A549 (cell line): ENCODE measurements around the gene RPL11. TPM values are rescaled to one million over a fixed set of nuclear protein-coding genes. Genes with fewer than 3 reads are reported as not detected.
A peak's percentile ranks its signal among the peaks of the same experiment; 100 is the strongest.

Experiments used
- ATAC-seq, 2 experiments: fragments of 200-7000 bp in 1 of 2; fragments of >200 bp in 1 of 2; cut with Nextera tagmentation in 1 of 2; cut with Tn5 transposase in 1 of 2; 3 replicates each; pipeline versions ENCODE4 v1.8.0 to v1.9.1; 2018 to 2020; ENCODE audit warnings: mild to moderate bottlenecking in 1 of 2, moderate library complexity in 1 of 2
- CTCF ChIA-PET: fragments of 300-600 bp; sonication (Branson Sonifier 250); formaldehyde crosslinking; extraction: SDS; loops from one replicate; lab custom pipeline; 2021; ENCODE audit warnings: antibody characterized with exemption, inconsistent platforms; lab: Yijun Ruan, JAX
- POLR2A ChIA-PET: fragments of 350-600 bp; formaldehyde crosslinking; extraction: SDS; loops from one replicate; lab custom pipeline; 2021; ENCODE audit warnings: antibody characterized with exemption, inconsistent platforms; lab: Yijun Ruan, JAX
- DNase-seq, 2 experiments: peaks; one replicate each; pipeline versions ENCODE4 v3.0.0 to v3.0.0-alpha.2; 2011 to 2016; ENCODE audit warnings: low read depth in 1 of 2, low spot score in 1 of 2
- FAIRE-seq: peaks from 2 replicates; lab custom pipeline; 2011; peaks lifted over from hg19 to GRCh38; lab: Jason Lieb, UNC
- H3K27ac ChIP-seq, 2 experiments: fragments of >200 bp; sonication (Bioruptor Twin); formaldehyde crosslinking; 3 replicates each; pipeline ENCODE4 v1.5.1; 2016 to 2017
- H3K4me1 ChIP-seq: fragments of >200 bp; sonication (Bioruptor Twin); formaldehyde crosslinking; 3 replicates; pipeline ENCODE4 v1.6.1; 2016
- H3K4me2 ChIP-seq: fragments of >200 bp; sonication (Bioruptor Twin); formaldehyde crosslinking; 3 replicates; pipeline ENCODE4 v1.6.1; 2016
- H3K4me3 ChIP-seq: fragments of >200 bp; sonication (Bioruptor Twin); formaldehyde crosslinking; 3 replicates; pipeline ENCODE4 v1.5.1; 2016
- H3K9me3 ChIP-seq: fragments of >200 bp; sonication (Bioruptor Twin); formaldehyde crosslinking; 3 replicates; pipeline ENCODE4 v1.6.1; 2016
- CBX8 ChIP-seq: fragments of 200-600 bp; sonication (generic); IDR thresholded peaks from 2 replicates; pipeline ENCODE4 v1.6.1; 2016
- CHD2 ChIP-seq: fragments of 150-350 bp; IDR thresholded peaks from 2 replicates; pipeline ENCODE4 v1.6.1; 2014; ENCODE audit warnings: low read length; ENCODE audit not compliant: partially characterized antibody
- CHD4 ChIP-seq: fragments of 200-600 bp; sonication (generic); IDR thresholded peaks from 2 replicates; pipeline ENCODE4 v1.6.1; 2016; ENCODE audit warnings: antibody characterized with exemption, mild to moderate bottlenecking, borderline replicate concordance
- EHMT2 ChIP-seq: fragments of 200-600 bp; sonication (generic); IDR thresholded peaks from 2 replicates; pipeline ENCODE4 v1.6.1; 2016; ENCODE audit warnings: antibody characterized with exemption, low read depth, mild to moderate bottlenecking, moderate library complexity
- EP300 ChIP-seq, 2 experiments: fragments of >200 bp; sonication (Bioruptor Twin); formaldehyde crosslinking; IDR thresholded peaks; 2 replicates in 1 of 2; 3 replicates in 1 of 2; pipeline ENCODE4 v1.6.1; 2016 to 2017
- FOSB ChIP-seq: fragments of 250-450 bp; sonication (Bioruptor Pico); IDR thresholded peaks from 2 replicates; pipeline ENCODE4 v1.5.0; 2020; ENCODE audit warnings: mild to moderate bottlenecking, moderate library complexity
- FOXS1 ChIP-seq: fragments of 250-450 bp; sonication (Bioruptor Pico); IDR thresholded peaks from 2 replicates; pipeline ENCODE4 v1.5.0; 2020; ENCODE audit warnings: mild to moderate bottlenecking, moderate library complexity
- HDAC2 ChIP-seq: fragments of 200-600 bp; sonication (generic); IDR thresholded peaks from 2 replicates; pipeline ENCODE4 v1.6.1; 2016
- HEYL ChIP-seq: fragments of 250-450 bp; sonication (Bioruptor Pico); IDR thresholded peaks from 2 replicates; pipeline ENCODE4 v1.8.0; 2021; ENCODE audit warnings: mild to moderate bottlenecking, moderate library complexity
- KDM1A ChIP-seq: fragments of 200-600 bp; sonication (generic); IDR thresholded peaks from 2 replicates; pipeline ENCODE4 v1.6.1; 2016; ENCODE audit warnings: low read depth, mild to moderate bottlenecking
- NR3C1 ChIP-seq: fragments of >200 bp; sonication (Bioruptor Twin); formaldehyde crosslinking; IDR thresholded peaks from 3 replicates; pipeline ENCODE4 v1.6.1; 2017
- RAD21 ChIP-seq, 2 experiments: fragments of >200 bp in 1 of 2; sonication (Bioruptor Twin) in 1 of 2; formaldehyde crosslinking in 1 of 2; IDR thresholded peaks in 1 of 2; conservative IDR thresholded peaks in 1 of 2; 2 replicates in 1 of 2; 3 replicates in 1 of 2; pipeline ENCODE4 v1.6.1; 2012 to 2018; ENCODE audit warnings: inconsistent platforms in 1 of 2
- SREBF2 ChIP-seq: fragments of 450-650 bp; IDR thresholded peaks from 2 replicates; pipeline ENCODE4 v1.6.1; 2014; ENCODE audit warnings: mild to moderate bottlenecking, moderate library complexity
- TFCP2L1 ChIP-seq: fragments of 250-450 bp; sonication (Bioruptor Pico); IDR thresholded peaks from 2 replicates; pipeline ENCODE4 v1.5.0; 2021; ENCODE audit warnings: mild to moderate bottlenecking
- TP53 ChIP-seq: fragments of 250-450 bp; sonication (Bioruptor Pico); IDR thresholded peaks from 2 replicates; pipeline ENCODE4 v1.5.0; 2021; ENCODE audit warnings: mild to moderate bottlenecking, moderate library complexity
- ZC3H11A ChIP-seq: fragments of 450-650 bp; IDR thresholded peaks from 2 replicates; pipeline ENCODE4 v1.6.1; 2014; ENCODE audit warnings: antibody characterized with exemption, mild to moderate bottlenecking
- WGBS: methylation state at CpG from one replicate; pipeline ENCODE4 v1.1.6; 2017; ENCODE audit errors: missing lambda C conversion rate; 5-methylcytosine and 5-hydroxymethylcytosine counted together
- polyA plus RNA-seq, 4 experiments: library from polyadenylated mRNA; depleted of rRNA in 3 of 4; stranded (reverse); fragments of >200 nt; fragmentation: RNase III in 1 of 4; extraction: RNeasy Plus Mini Kit Qiagen cat#74134 plus additional on column Dnase treatment in 1 of 4; gene quantifications; 2 replicates in 3 of 4; 3 replicates in 1 of 4; pipeline ENCODE4 v1.2.3, GENCODE V29; 2011 to 2017
- TF ChIP-seq, protein P1 (sequence below): IDR thresholded peaks from 2 replicates; pipeline ENCODE4 v1.6.1; 2012
- TF ChIP-seq, protein P2 (sequence below): fragments of >200 bp; sonication (Bioruptor Twin); formaldehyde crosslinking; IDR thresholded peaks from 3 replicates; pipeline ENCODE4 v1.5.1; 2016
- TF ChIP-seq, protein P3 (sequence below): fragments of 200-600 bp; sonication (generic); IDR thresholded peaks from 2 replicates; pipeline ENCODE4 v1.6.1; 2016; ENCODE audit warnings: antibody characterized with exemption, mild to moderate bottlenecking, moderate library complexity
- TF ChIP-seq, protein P4 (sequence below): fragments of 150-350 bp; IDR thresholded peaks from 2 replicates; pipeline ENCODE4 v1.6.1; 2014; ENCODE audit warnings: low read depth, mild to moderate bottlenecking, low read length

RPL11 gene
- polyA plus RNA-seq, 2 of the 4 experiments (the other 2 are of a cell fraction) = 1,292 to 1,329 TPM

DNA sequence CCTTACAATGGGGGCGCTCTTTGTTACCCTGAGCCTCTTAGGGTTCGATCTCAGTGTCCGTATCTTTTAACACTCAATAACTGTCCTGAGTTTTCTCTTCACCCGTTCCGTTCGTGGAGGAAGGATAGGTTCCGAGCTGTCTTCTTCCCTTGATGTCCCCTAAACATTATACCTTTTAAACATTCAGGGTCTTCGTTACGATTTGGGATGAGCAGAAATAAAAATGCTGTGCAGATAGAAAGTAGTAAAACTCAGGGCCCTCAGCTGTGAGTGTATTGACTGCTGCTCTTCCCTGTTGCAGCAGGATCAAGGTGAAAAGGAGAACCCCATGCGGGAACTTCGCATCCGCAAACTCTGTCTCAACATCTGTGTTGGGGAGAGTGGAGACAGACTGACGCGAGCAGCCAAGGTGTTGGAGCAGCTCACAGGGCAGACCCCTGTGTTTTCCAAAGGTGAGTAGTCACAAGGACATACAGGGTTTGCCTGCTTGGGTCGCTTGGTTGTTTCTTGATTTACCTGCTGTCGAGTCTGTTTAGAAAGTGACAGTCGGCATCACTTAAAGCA lies 784 bp downstream of the RPL11 start:
- POLR2A ChIA-PET = interaction anchor here (0.6 to 1.6 kb wide), 5 partner anchors 10 to 348 kb away, joined by 4 to 13 read pairs (median 7); partner anchors contain the start of genes ELOA and HNRNPR
- Histone ChIP-seq H3K9me3 (no peaks in the 10 kb centered on the region), H3K4me3 (peak overlapping the region; percentile 97), H3K4me2 (peak overlapping the region; percentile 92), H3K4me1 (peaks cover 37% of the 10 kb centered on the region), H3K27ac (peak overlapping the region; percentile 83 to 98)
- CTCF ChIA-PET = interaction anchor here (1.0 to 1.8 kb wide), 5 partner anchors 20 to 196 kb away, joined by 3 to 7 read pairs (median 3); no protein-coding TSS in a partner anchor
- no peak for DNase-seq
- WGBS = 2% methylated on average over 17 of the region's 17 CpGs
- no peak for FAIRE-seq
- ATAC-seq = peak in 1 of 2 experiments; percentile 7; a peak in 1 of 6 replicates
- TF ChIP-seq, protein P1, sequence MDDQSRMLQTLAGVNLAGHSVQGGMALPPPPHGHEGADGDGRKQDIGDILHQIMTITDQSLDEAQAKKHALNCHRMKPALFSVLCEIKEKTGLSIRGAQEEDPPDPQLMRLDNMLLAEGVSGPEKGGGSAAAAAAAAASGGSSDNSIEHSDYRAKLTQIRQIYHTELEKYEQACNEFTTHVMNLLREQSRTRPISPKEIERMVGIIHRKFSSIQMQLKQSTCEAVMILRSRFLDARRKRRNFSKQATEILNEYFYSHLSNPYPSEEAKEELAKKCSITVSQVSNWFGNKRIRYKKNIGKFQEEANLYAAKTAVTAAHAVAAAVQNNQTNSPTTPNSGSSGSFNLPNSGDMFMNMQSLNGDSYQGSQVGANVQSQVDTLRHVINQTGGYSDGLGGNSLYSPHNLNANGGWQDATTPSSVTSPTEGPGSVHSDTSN = no peak
- no peak for TF ChIP-seq FOXS1 (CRISPR knock-in tag)
- TF ChIP-seq KDM1A = no peak
- no peak for TF ChIP-seq CBX8
- TF ChIP-seq HDAC2 = no peak
- TF ChIP-seq TP53 (CRISPR knock-in tag) = no peak
- TF ChIP-seq FOSB (CRISPR knock-in tag) = no peak
- TF ChIP-seq EHMT2 = no peak
- TF ChIP-seq, protein P2, sequence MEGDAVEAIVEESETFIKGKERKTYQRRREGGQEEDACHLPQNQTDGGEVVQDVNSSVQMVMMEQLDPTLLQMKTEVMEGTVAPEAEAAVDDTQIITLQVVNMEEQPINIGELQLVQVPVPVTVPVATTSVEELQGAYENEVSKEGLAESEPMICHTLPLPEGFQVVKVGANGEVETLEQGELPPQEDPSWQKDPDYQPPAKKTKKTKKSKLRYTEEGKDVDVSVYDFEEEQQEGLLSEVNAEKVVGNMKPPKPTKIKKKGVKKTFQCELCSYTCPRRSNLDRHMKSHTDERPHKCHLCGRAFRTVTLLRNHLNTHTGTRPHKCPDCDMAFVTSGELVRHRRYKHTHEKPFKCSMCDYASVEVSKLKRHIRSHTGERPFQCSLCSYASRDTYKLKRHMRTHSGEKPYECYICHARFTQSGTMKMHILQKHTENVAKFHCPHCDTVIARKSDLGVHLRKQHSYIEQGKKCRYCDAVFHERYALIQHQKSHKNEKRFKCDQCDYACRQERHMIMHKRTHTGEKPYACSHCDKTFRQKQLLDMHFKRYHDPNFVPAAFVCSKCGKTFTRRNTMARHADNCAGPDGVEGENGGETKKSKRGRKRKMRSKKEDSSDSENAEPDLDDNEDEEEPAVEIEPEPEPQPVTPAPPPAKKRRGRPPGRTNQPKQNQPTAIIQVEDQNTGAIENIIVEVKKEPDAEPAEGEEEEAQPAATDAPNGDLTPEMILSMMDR = no peak
- TF ChIP-seq CHD4 = no peak
- no peak for TF ChIP-seq EP300 (IDR thresholded peaks at IDR 0.05)

DNA sequence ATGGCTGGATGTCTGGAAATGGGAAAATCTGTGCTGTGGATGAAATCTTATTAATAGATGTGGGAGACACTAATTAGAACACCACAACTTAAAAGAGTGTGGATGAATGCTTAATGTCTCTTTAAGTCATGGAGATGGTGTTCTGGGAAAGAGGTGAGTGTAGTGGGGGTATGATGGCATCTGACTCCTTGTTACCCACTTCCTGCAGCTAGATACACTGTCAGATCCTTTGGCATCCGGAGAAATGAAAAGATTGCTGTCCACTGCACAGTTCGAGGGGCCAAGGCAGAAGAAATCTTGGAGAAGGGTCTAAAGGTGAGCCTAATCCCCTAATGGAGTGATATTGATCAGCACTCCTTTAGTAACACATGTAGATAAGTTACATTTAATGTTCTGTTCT lies 2.0 kb downstream of the RPL11 start:
- no peak for FAIRE-seq
- DNase-seq = no peak
- peak overlapping the region; percentile 97 for H3K4me3 ChIP-seq
- peak overlapping the region in 1 of 2 experiments; percentile 98; a peak in 3 of 6 replicates for H3K27ac ChIP-seq
- H3K9me3 ChIP-seq = no peaks in the 10 kb centered on the region
- ChIA-PET CTCF (interaction anchor here (0.6 kb wide), 2 partner anchors 17 to 206 kb away, joined by 3 read pairs; no protein-coding TSS in a partner anchor), POLR2A (no interaction called here)
- TF ChIP-seq TFCP2L1 (CRISPR knock-in tag) (no peak), EHMT2 (no peak), CHD2 (no peak), HEYL (CRISPR knock-in tag) (no peak), NR3C1 (no peak), EP300 (IDR thresholded peaks at IDR 0.05) (no peak), HDAC2 (no peak), ZC3H11A (no peak), RAD21 (conservative IDR thresholded peaks at IDR 0.05 in 1 of 2, IDR thresholded peaks at IDR 0.05 in 1 of 2) (no peak), KDM1A (no peak), SREBF2 (no peak)
- TF ChIP-seq, protein P2 = no peak
- TF ChIP-seq, protein P3, sequence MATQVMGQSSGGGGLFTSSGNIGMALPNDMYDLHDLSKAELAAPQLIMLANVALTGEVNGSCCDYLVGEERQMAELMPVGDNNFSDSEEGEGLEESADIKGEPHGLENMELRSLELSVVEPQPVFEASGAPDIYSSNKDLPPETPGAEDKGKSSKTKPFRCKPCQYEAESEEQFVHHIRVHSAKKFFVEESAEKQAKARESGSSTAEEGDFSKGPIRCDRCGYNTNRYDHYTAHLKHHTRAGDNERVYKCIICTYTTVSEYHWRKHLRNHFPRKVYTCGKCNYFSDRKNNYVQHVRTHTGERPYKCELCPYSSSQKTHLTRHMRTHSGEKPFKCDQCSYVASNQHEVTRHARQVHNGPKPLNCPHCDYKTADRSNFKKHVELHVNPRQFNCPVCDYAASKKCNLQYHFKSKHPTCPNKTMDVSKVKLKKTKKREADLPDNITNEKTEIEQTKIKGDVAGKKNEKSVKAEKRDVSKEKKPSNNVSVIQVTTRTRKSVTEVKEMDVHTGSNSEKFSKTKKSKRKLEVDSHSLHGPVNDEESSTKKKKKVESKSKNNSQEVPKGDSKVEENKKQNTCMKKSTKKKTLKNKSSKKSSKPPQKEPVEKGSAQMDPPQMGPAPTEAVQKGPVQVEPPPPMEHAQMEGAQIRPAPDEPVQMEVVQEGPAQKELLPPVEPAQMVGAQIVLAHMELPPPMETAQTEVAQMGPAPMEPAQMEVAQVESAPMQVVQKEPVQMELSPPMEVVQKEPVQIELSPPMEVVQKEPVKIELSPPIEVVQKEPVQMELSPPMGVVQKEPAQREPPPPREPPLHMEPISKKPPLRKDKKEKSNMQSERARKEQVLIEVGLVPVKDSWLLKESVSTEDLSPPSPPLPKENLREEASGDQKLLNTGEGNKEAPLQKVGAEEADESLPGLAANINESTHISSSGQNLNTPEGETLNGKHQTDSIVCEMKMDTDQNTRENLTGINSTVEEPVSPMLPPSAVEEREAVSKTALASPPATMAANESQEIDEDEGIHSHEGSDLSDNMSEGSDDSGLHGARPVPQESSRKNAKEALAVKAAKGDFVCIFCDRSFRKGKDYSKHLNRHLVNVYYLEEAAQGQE = no peak
- TF ChIP-seq, protein P4, sequence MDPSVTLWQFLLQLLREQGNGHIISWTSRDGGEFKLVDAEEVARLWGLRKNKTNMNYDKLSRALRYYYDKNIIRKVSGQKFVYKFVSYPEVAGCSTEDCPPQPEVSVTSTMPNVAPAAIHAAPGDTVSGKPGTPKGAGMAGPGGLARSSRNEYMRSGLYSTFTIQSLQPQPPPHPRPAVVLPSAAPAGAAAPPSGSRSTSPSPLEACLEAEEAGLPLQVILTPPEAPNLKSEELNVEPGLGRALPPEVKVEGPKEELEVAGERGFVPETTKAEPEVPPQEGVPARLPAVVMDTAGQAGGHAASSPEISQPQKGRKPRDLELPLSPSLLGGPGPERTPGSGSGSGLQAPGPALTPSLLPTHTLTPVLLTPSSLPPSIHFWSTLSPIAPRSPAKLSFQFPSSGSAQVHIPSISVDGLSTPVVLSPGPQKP = no peak
- TF ChIP-seq, protein P1 = no peak
- H3K4me1 ChIP-seq = peaks cover 37% of the 10 kb centered on the region
- no peak for ATAC-seq
- 64% methylated on average over 2 of the region's 2 CpGs for WGBS
- H3K4me2 ChIP-seq = peak overlapping the region; percentile 92
